Glomerular visceral epithelial cell (primary cell): ENCODE data around the gene RSPH10B2.
"Not testable (repeated sequence)": the region's sequence is repeated elsewhere in the genome, so short reads cannot be mapped to it uniquely, and the experiment has no call there.

ENCODE experiments used
- DNase-seq: peaks from one replicate; pipeline ENCODE4 v3.0.0-alpha.2; 2016; ENCODE audit errors: extremely low spot score

RSPH10B2 gene

GRCh38 chr7:6789353-6789752, 35.5 kb downstream of the RSPH10B2 start:
- DNase-seq = not testable (repeated sequence)

- peak; percentile 32 for DNase-seq
Observed at GRCh38 chr7:6792113-6792872, 38.4 kb downstream of the RSPH10B2 start.

GRCh38 chr7:6794276-6794675, 40.4 kb downstream of the RSPH10B2 start:
- not testable (repeated sequence) for DNase-seq

- DNase-seq = not testable (repeated sequence)
Observed at GRCh38 chr7:6797218-6797617, 43.3 kb downstream of the RSPH10B2 start.

DNA sequence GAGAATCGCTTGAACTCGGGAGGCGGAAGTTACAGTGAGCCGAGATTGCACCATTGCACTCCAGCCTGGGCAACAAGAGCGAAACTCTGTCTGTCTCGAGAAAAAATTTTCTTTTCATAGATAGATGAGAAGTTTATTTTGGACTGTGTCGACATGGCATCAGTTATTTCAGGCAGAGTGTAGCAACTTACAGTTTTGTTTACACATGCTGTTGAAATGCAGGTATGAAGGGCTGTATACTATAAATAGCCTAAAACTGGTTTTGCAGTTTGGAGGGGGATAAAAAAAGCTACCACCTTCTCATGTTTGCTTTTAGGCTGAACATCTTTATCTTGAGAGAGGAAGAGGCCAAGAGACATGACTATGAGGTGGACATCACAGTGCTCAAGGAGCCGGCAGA, 44.1 kb downstream of the RSPH10B2 start:
- DNase-seq = not testable (repeated sequence)

DNA sequence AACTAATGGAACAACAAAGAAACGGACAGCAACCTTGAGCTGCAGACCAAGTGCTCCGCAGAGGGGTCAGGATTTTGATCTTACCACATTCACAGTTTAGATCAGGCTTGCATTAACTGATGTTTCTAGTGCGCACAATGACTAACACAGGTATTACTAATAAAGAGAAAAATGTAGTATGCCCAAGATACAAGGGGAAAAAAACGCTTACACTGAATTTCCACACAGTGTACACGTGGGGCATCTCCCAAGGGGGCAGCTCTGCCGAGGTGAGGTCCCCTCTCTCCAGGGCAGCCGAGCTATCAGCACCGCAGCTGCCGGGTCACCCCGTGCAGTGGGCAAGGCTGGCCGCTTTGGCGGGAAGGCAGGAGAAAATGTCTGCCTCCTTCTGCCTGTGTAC, 46.0 kb downstream of the RSPH10B2 start:
- not testable (repeated sequence) for DNase-seq

- not testable (repeated sequence) for DNase-seq
Observed at GRCh38 chr7:6800331-6800730, 46.4 kb downstream of the RSPH10B2 start.

GRCh38 chr7:6807393-6807918, 53.6 kb downstream of the RSPH10B2 start:
- DNase-seq = not testable (repeated sequence)

GRCh38 chr7:6807959-6808358, 54.1 kb downstream of the RSPH10B2 start:
- DNase-seq = not testable (repeated sequence)

- DNase-seq = not testable (repeated sequence)
Observed at GRCh38 chr7:6813011-6813410, 59.1 kb downstream of the RSPH10B2 start.

GRCh38 chr7:6815470-6815869, 61.6 kb downstream of the RSPH10B2 start:
- not testable (repeated sequence) for DNase-seq

DNA sequence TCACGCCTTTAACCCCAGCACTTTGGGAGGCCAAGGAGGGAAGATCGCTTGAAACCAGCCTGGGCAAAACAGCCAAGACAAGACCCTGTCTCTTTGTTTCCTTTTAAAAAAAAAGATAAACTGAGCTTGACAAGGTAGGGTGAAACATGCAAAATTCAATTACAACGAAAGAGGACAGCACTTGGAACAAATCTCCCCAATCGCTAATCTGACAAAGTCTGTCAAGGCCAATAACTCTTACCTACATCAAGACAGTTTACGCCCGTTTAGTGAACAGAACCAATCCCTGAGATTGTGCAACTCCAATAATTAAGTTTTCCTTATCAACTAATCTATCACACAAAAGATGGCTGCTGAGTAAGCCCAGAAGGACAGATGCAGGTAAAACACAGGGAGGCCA, 67.7 kb downstream of the RSPH10B2 start:
- DNase-seq = not testable (repeated sequence)

GRCh38 chr7:6825236-6826125, 71.6 kb downstream of the RSPH10B2 start:
- not testable (repeated sequence) for DNase-seq

GRCh38 chr7:6826151-6826550, 72.2 kb downstream of the RSPH10B2 start, which contains the start of gene CCZ1B:
CCZ1B (minus strand) TSS chr7:6826275; CDS start chr7:6826197, 78 bp downstream.
- DNase-seq = peak; percentile 69

GRCh38 chr7:6827180-6827579, 73.3 kb downstream of the RSPH10B2 start:
- DNase-seq = not testable (repeated sequence)

DNA sequence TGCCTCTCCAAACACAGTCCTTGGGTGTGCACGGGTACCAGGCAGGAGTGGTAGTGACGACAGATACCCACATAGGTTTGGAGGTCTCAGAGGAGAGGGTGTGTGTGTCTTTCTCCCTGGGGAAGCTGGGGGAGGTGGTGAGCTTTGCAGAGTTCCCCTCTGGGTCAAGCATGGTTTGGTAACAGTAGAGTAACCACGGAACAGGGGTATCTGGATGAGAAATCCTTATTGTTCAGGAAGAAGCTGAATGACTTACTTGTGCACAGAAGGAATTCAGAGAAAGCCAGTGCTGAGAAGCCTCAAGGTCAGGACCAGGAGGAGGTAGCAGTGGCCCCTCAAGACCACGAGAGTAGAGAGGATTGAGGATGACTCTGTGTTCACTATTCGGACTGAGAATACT, 75.7 kb downstream of the RSPH10B2 start:
- not testable (repeated sequence) for DNase-seq

DNA sequence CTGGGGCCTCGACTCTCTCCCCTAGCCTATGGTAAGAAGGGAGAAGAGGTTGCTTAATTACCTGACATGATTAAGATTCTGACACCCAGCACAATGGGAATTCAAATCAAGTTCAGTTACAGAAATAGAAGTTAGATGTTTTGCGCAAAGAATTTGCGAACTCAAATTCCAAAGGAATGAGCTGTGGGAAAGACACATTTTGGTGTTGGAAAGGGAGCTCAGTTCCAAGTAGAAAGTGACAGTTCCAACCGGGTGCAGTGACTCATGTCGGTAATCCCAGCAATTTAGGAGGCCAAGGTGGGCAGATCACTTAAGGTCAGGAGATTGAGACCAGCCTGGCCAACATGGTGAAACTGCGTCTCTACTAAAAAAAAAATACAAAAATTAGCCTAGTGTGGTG, 76.1 kb downstream of the RSPH10B2 start:
- not testable (repeated sequence) for DNase-seq

DNA sequence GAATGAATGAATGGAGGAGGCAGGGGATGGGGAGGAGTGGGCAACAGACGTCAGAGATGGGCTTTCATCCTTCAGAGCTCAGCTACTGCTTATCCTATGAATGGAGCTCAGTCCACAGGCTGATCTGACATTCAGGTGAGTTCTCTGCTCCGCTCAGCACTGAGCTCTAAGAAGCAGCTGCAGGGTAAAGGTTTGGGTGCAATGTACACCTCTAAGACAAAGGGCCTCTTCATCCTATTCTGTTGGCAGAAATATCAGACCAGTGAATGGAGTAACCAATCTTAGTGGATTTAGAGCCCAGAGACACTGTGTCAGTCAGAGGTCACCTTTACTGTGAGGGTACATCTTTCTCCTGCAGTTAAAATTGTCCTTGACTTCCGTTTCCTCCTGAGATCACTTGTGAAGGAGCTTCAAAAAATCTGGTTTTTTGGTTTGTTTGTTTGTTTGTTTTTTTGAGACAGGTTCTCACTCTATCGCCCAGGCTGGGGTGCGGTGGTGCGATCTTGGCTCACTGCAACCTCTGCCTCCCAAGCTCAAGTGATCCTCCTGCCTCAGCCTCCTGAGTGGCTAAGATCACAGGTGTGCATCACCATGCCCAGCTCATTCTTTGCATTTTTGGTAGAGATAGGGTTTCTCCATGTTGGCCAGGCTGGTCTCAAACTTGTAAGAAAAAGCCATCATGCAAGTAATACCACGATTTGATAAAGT, 77.3 kb downstream of the RSPH10B2 start:
- no peak for DNase-seq

GRCh38 chr7:6833636-6834035, 79.7 kb downstream of the RSPH10B2 start:
- no peak for DNase-seq

- not testable (repeated sequence) for DNase-seq
Observed at GRCh38 chr7:6835521-6835920, 81.6 kb downstream of the RSPH10B2 start.

- DNase-seq = not testable (repeated sequence)
Observed at GRCh38 chr7:6837081-6837480, 83.2 kb downstream of the RSPH10B2 start.
